Hepatocyte (in vitro differentiated cells): ENCODE measurements around the gene ZNF787. TPM values are rescaled to one million over a fixed set of nuclear protein-coding genes. Genes with fewer than 3 reads are reported as not detected.
A peak's percentile ranks its signal among the peaks of the same experiment; 100 is the strongest.

Experiments used
- DNase-seq: peaks from one replicate; pipeline ENCODE4 v3.0.0-alpha.2; 2016; ENCODE audit warnings: low spot score
- H2AFZ ChIP-seq: fragments of 200-600 bp; sonication (generic); 2 replicates; pipeline ENCODE4 v1.6.0; 2016; ENCODE audit warnings: antibody characterized with exemption, mild to moderate bottlenecking
- H3K27ac ChIP-seq: fragments of 200-600 bp; sonication (generic); 2 replicates; pipeline ENCODE4 v1.5.1; 2016; ENCODE audit warnings: mild to moderate bottlenecking
- H3K27me3 ChIP-seq: fragments of 200-600 bp; sonication (generic); 2 replicates; pipeline ENCODE4 v1.6.1; 2016
- H3K36me3 ChIP-seq: fragments of 200-600 bp; sonication (generic); replicated peaks from 2 replicates; pipeline ENCODE4 v1.5.1; 2016; ENCODE audit warnings: low read depth; ENCODE audit not compliant: insufficient read depth
- H3K4me1 ChIP-seq: fragments of 200-600 bp; sonication (generic); 2 replicates; pipeline ENCODE4 v1.5.1; 2016; ENCODE audit warnings: mild to moderate bottlenecking, moderate library complexity; ENCODE audit not compliant: insufficient read depth
- H3K4me2 ChIP-seq: fragments of 200-600 bp; sonication (generic); 2 replicates; pipeline ENCODE4 v1.6.0; 2016
- H3K4me3 ChIP-seq: fragments of 200-600 bp; sonication (generic); 2 replicates; pipeline ENCODE4 v1.5.1; 2016; ENCODE audit warnings: mild to moderate bottlenecking
- H3K79me2 ChIP-seq: fragments of 200-600 bp; sonication (generic); 2 replicates; pipeline ENCODE4 v1.6.0; 2017; ENCODE audit warnings: mild to moderate bottlenecking
- H3K9me2 ChIP-seq: fragments of 200-600 bp; sonication (generic); replicated peaks from 2 replicates; pipeline ENCODE4 v1.6.0; 2017; ENCODE audit warnings: mild to moderate bottlenecking; ENCODE audit not compliant: insufficient read depth
- H3K9me3 ChIP-seq: fragments of 200-600 bp; sonication (generic); 2 replicates; pipeline ENCODE4 v1.5.1; 2016; ENCODE audit warnings: low read depth, mild to moderate bottlenecking
- H4K20me1 ChIP-seq: fragments of 200-600 bp; sonication (generic); 2 replicates; pipeline ENCODE4 v1.6.0; 2016; ENCODE audit warnings: mild to moderate bottlenecking; ENCODE audit not compliant: insufficient read depth, poor library complexity, severe bottlenecking
- CTCF ChIP-seq: fragments of 200-600 bp; sonication (generic); IDR thresholded peaks from 2 replicates; pipeline ENCODE4 v1.5.1; 2016; ENCODE audit warnings: antibody characterized with exemption, mild to moderate bottlenecking; ENCODE audit not compliant: poor library complexity
- EZH2 ChIP-seq: fragments of 200-600 bp; sonication (generic); IDR thresholded peaks from 2 replicates; pipeline ENCODE4 v1.6.1; 2016; ENCODE audit warnings: antibody characterized with exemption, mild to moderate bottlenecking, borderline replicate concordance
- EZH2phosphoT487 ChIP-seq: fragments of 200-600 bp; sonication (generic); IDR thresholded peaks from one replicate; pipeline ENCODE4 v1.6.1; 2018; ENCODE audit warnings: antibody characterized with exemption, mild to moderate bottlenecking, low read depth, moderate library complexity; ENCODE audit not compliant: unreplicated experiment, severe bottlenecking
- WGBS: methylation state at CpG from one replicate; pipeline ENCODE4 v1.1.6; 2016; ENCODE audit warnings: low lambda C conversion rate; ENCODE audit errors: missing lambda C conversion rate; 5-methylcytosine and 5-hydroxymethylcytosine counted together
- polyA plus RNA-seq: library from polyadenylated mRNA; unstranded; fragments of >200 nt; fragmentation: Nextera tagmentation; extraction: Ambion mirVana; gene quantifications from 2 replicates; pipeline ENCODE4 v1.2.1, GENCODE V29; 2016
- total RNA-seq: library from RNA; depleted of rRNA; stranded (reverse); fragments of >200 nt; gene quantifications from 2 replicates; pipeline ENCODE4 v1.2.3, GENCODE V29; 2014

ZNF787 gene
- total and polyA plus RNA-seq, 2 experiments from 2014 or later, result 23.5 to 24.9 TPM

GRCh38 chr19:56108447-56109195 is 12.5 kb downstream of the ZNF787 start:
- H4K20me1 ChIP-seq, result peaks cover 84% of the 10 kb centered on the region
- H3K27ac ChIP-seq, result peak overlapping the region; percentile 89
- TF ChIP-seq EZH2phosphoT487 (no peak), EZH2 (no peak), CTCF (no peak)
- H3K4me1 ChIP-seq, result peaks cover 54% of the 10 kb centered on the region
- H3K27me3 ChIP-seq, result no peaks in the 10 kb centered on the region
- H2AFZ ChIP-seq, result no peak overlapping the region
- WGBS, result 68% methylated on average over 23 of the region's 24 CpGs
- no peaks in the 10 kb centered on the region for H3K36me3 ChIP-seq
- H3K4me3 ChIP-seq, result no peak overlapping the region
- peak; percentile 45 for DNase-seq
- H3K4me2 ChIP-seq, result peak overlapping the region; percentile 73
- H3K79me2 ChIP-seq, result peaks cover 91% of the 10 kb centered on the region
- H3K9me2 ChIP-seq, result no peaks in the 10 kb centered on the region
- H3K9me3 ChIP-seq, result no peaks in the 10 kb centered on the region

GRCh38 chr19:56107626-56108351 is 13.3 kb downstream of the ZNF787 start:
- Histone ChIP-seq H3K36me3 (no peaks in the 10 kb centered on the region), H4K20me1 (peaks cover 84% of the 10 kb centered on the region), H3K27me3 (no peaks in the 10 kb centered on the region), H3K4me2 (peak overlapping the region; percentile 73), H3K9me3 (no peaks in the 10 kb centered on the region), H3K79me2 (peaks cover 90% of the 10 kb centered on the region), H3K27ac (no peak overlapping the region), H3K4me1 (peaks cover 49% of the 10 kb centered on the region), H3K4me3 (no peak overlapping the region), H3K9me2 (no peaks in the 10 kb centered on the region), H2AFZ (no peak overlapping the region)
- no peak for DNase-seq
- TF ChIP-seq EZH2phosphoT487, result no peak
- TF ChIP-seq CTCF, result no peak
- no peak for TF ChIP-seq EZH2
- 92% methylated on average over 16 of the region's 27 CpGs for WGBS

- H3K4me1 ChIP-seq, result peaks cover 41% of the 10 kb centered on the region
- H3K36me3 ChIP-seq, result no peaks in the 10 kb centered on the region
- no peak overlapping the region for H3K4me2 ChIP-seq
- H2AFZ ChIP-seq, result no peak overlapping the region
- WGBS, result 93% methylated on average over 11 of the region's 11 CpGs
- H3K9me3 ChIP-seq, result no peaks in the 10 kb centered on the region
- no peaks in the 10 kb centered on the region for H3K27me3 ChIP-seq
- H3K27ac ChIP-seq, result no peak overlapping the region
- no peak overlapping the region for H3K4me3 ChIP-seq
- peaks cover 90% of the 10 kb centered on the region for H3K79me2 ChIP-seq
- no peaks in the 10 kb centered on the region for H3K9me2 ChIP-seq
- DNase-seq, result no peak
- H4K20me1 ChIP-seq, result peaks cover 79% of the 10 kb centered on the region
- no peak for TF ChIP-seq EZH2
- no peak for TF ChIP-seq CTCF
- TF ChIP-seq EZH2phosphoT487, result no peak
These were observed 14.1 kb downstream of the ZNF787 start for GRCh38 chr19:56106993-56107392.
